GM21619 (cell line): ENCODE results near the gene GOLGA8A.
"Not testable (repeated sequence)": the region's sequence is repeated elsewhere in the genome, so short reads cannot be mapped to it uniquely, and the experiment has no call there.

Experiments used
- ATAC-seq: cut with Tn5 transposase; IDR thresholded peaks from one replicate; pipeline ENCODE4 v1.9.1; 2021; ENCODE audit not compliant: unreplicated experiment

Gene GOLGA8A

DNA sequence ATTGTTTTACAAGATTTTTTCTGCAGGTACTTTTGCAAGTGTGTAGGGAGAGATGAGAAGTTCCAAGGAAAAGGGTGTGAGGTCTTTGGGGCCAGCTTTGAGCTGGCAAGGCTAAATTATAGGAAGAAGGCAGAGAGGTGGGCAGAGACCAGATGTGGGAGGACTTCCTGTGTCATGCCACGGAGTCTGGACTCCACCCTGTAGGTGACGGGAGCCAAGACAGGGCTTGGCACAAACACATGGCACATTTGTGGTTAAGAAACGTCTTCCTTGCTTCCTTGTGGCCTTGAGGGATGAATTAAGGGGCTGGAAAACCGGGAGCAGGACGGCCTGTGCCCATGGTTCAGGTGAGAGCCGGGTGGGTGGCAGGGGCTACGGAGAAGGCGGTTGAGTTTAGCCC lies 19.2 kb downstream of the GOLGA8A start:
- ATAC-seq = not testable (repeated sequence)

DNA sequence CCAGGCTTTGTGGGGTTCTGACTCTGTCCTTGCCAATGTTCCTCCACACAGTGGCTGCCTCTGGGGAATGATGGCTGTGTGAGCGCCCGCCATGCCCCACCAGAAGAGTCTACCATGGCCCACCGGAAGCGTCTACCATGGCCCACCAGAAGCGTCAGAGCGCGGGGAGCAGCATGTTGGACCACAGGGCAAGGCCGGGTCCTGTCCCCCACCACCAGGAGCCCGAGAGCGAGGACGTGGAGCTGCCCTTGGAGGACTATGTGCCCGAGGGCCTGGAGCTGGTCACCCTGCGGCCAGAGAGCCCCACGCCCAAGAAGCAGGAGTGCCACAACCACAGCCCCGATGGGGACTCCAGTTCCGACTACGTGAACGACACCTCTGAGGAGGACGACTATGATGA lies 28.1 kb downstream of the GOLGA8A start:
- ATAC-seq = not testable (repeated sequence)

DNA sequence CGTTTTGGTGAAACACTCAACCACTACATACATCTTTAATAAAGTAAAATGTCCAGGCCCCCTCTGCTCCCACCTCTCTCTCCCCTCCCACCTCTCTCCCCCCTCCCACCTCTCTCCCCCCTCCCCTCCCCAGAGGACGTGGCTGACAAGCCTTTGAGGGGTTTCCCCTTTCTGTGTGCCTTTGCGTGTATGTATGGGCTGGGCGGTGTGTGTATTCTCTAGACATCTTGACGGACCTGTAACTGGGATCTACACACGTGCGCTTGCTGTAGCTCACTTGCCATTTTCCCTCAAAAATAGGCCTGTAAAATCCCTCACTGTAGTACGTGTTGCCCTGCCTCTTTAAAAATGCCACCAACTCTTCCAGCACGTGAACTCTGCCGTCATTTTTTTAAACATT lies 28.6 kb downstream of the GOLGA8A start:
- ATAC-seq = not testable (repeated sequence)

DNA sequence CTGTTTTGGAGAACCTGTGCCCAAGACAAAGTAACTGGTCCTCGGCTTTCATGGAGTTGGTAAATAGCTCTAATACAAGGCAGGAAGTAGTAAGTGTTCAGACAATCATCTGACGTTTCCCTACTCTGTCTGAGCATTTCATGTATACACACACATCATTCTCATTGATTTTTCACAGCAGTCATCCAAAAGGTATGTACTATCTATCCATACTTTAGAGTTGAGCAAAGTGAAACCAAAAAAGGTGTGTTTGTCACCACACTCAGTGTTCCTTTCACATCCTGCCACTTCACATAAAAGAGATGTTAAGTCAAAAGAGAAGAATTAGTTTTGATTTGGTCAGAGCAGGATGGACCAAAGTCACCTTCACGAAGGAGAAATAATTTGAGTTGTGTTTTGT lies 33.7 kb downstream of the GOLGA8A start:
- ATAC-seq = peak; percentile 51

DNA sequence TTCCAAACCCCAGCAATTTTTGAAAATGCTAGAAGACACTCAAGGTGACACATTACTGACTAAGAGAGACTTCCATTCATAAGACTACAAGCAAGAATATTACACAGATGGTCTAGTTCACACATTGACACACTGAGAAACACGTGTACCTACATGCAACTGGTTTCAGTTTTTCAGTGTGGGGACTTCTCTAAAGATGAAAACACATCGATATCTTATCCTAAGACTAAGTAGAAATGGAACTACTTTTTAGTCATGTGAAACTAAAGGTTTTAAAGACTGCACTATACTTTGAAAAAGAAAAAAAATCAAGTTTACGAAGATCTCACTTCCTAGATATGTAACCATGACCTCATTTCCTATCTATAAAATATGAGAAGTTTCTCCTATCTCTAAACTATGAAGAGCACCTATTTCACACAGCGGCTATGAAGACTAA lies 34.4 kb downstream of the GOLGA8A start:
- ATAC-seq = peak; percentile 59

DNA sequence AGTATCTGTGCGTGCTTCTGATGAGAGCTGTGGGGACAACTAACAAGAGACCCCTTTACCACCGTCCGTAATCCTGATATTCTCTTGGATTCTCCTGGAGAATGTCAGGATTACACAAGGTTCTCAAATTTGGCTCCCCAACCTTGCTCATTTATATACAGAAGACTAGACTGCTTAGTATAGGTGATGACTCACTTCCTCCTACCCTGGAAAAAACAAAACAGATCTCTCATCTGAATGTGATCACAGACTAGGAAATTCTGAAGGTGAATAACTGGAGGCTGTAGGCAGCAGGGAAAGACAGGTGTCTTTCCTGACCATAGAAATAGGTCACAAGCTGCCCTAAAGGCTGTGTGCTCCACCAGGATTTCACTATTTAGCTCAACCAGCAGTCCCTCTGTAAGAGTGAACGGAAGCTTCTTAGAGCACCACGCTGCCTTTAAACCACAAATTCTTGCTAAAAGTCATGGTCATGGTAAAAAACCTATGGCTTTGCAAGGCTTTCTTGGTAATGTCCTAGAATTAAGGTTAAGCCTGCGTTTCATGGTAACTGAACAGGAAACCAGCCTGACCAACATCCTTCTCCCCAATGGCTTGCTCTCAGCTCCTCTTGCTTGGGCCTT lies 39.9 kb downstream of the GOLGA8A start:
- not testable (repeated sequence) for ATAC-seq

DNA sequence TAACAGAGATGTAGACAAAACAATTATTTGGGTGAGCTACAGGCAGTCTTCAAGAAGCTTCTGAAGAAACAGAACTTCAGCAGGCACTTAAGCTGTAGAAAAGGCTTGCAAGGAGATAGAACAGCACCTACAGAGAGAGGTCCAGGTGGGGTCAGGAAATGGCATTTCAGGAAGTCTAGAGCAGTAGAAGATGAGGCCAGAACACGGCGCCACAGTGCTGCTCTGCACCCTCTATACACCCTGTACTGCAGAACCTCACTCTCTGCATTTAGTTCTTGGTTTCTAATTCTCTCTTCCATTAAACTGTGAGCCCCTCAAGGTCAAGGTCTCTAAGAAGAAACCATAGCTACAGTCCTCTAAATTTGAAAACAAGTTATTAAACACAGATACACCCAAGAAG lies 44.6 kb downstream of the GOLGA8A start:
- not testable (repeated sequence) for ATAC-seq

DNA sequence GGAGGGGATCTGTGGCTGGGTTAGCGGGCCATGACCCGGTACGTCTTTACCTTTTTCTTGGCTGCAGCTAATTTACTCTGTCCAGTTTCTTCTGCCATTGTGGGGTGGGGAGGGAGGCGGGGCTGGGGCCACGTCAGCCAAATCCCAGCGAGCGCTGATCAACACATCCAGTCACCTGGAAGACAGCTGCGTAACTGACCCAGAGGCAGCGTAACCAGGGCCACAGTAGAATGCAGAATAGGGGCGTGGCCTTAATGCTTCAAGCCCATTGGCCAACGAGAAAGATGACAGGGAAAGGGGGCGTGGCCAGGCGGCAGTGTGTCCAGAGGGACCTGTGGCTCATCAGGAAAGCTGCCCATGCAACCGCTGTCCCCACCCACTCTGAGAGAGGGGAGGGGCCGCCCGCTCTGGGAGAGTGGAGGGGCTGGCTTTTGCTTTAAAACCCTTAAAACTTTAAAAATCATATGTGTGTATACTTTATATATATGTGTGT lies 48.0 kb downstream of the GOLGA8A start:
- not testable (repeated sequence) for ATAC-seq
